Activated CD4-positive, alpha-beta T cell treated with anti-CD3 and anti-CD28 coated beads, Interleukin-2, Interleukin-4, amounts not matched to agents 100 ng/mL and 50 ng/mL, durations not matched to agents 16 hours and 8 hours (primary cell): ENCODE measurements around the gene ELL.

ENCODE experiments used
- DNase-seq: peaks from one replicate; pipeline ENCODE4 v3.0.0-alpha.2; 2020; ENCODE audit warnings: low spot score

The ELL gene

GRCh38 chr19:18488838-18489626, 32.8 kb downstream of the ELL start:
- no peak for DNase-seq

GRCh38 chr19:18488403-18488723, 33.5 kb downstream of the ELL start:
- no peak for DNase-seq

- DNase-seq: no peak
These were observed 34.1 kb downstream of the ELL start for GRCh38 chr19:18487576-18488402.

- DNase-seq: no peak
These were observed 35.1 kb downstream of the ELL start for GRCh38 chr19:18486746-18487145.

- DNase-seq: no peak
These were observed 36.9 kb downstream of the ELL start for GRCh38 chr19:18484992-18485391.

- no peak for DNase-seq
These were observed 38.6 kb downstream of the ELL start for GRCh38 chr19:18483119-18483890.

GRCh38 chr19:18481505-18482222, 40.2 kb downstream of the ELL start:
- no peak for DNase-seq

GRCh38 chr19:18480006-18480691, 41.7 kb downstream of the ELL start:
- no peak for DNase-seq

GRCh38 chr19:18478545-18479311, 43.1 kb downstream of the ELL start:
- peak; percentile 82 for DNase-seq

GRCh38 chr19:18477974-18478373, 43.9 kb downstream of the ELL start:
- no peak for DNase-seq

GRCh38 chr19:18477042-18477779, 44.7 kb downstream of the ELL start:
- no peak for DNase-seq

- DNase-seq: no peak
These were observed 45.3 kb downstream of the ELL start for GRCh38 chr19:18476507-18477041.

GRCh38 chr19:18475762-18476331, 46.0 kb downstream of the ELL start:
- no peak for DNase-seq

GRCh38 chr19:18475004-18475453, 46.8 kb downstream of the ELL start:
- DNase-seq: peak; percentile 50

GRCh38 chr19:18474366-18474887, 47.4 kb downstream of the ELL start:
- no peak for DNase-seq

- no peak for DNase-seq
These were observed 48.2 kb downstream of the ELL start for GRCh38 chr19:18473706-18474087.

GRCh38 chr19:18473003-18473705, 48.7 kb downstream of the ELL start:
- no peak for DNase-seq

- no peak for DNase-seq
These were observed 51.1 kb downstream of the ELL start for GRCh38 chr19:18470787-18471186.
